GM12892 (cell line): Measurements from ENCODE around the gene JPH4.
A peak's percentile ranks its signal among the peaks of the same experiment; 100 is the strongest.

Experiments
- DNase-seq: peaks from one replicate; pipeline ENCODE4 v3.0.0; 2011; ENCODE audit not compliant: insufficient read length
- FAIRE-seq: peaks from 2 replicates; lab custom pipeline; 2011; peaks lifted over from hg19 to GRCh38; lab: Jason Lieb, UNC
- POLR2A ChIP-seq: IDR thresholded peaks from 2 replicates; pipeline ENCODE4 v1.6.1; 2011; ENCODE audit warnings: low read depth, low read length, control low read depth
- POLR2AphosphoS5 ChIP-seq: IDR thresholded peaks from 2 replicates; pipeline ENCODE4 v1.6.1; 2011; ENCODE audit warnings: low read depth, low read length, control low read depth
- TAF1 ChIP-seq: IDR thresholded peaks from 2 replicates; pipeline ENCODE4 v1.6.1; 2011; ENCODE audit warnings: low read depth, mild to moderate bottlenecking, control low read depth, low read length, borderline replicate concordance

The JPH4 gene

GRCh38 chr14:23563473-23564180 lies 15.0 kb downstream of the JPH4 start:
- FAIRE-seq (no peak), DNase-seq (no peak)
- no peak for TF ChIP-seq POLR2A
- peak; percentile 6; the same call in 1 of the 2 replicates for TF ChIP-seq POLR2AphosphoS5

GRCh38 chr14:23562822-23563472 lies 15.6 kb downstream of the JPH4 start:
- peak; percentile 48 for FAIRE-seq
- DNase-seq: no peak
- no peak for TF ChIP-seq TAF1
- TF ChIP-seq POLR2A: no peak; the same call in 1 of the 2 replicates
- TF ChIP-seq POLR2AphosphoS5: no peak

GRCh38 chr14:23561873-23562821 lies 16.4 kb downstream of the JPH4 start:
- DNase-seq: no peak

GRCh38 chr14:23561259-23561658 lies 17.3 kb downstream of the JPH4 start:
- DNase-seq (no peak), FAIRE-seq (no peak)
- TF ChIP-seq TAF1: no peak
- no peak for TF ChIP-seq POLR2A
- TF ChIP-seq POLR2AphosphoS5: no peak

More at GRCh38 chr14:23561873-23562821, 16.4 kb downstream of the JPH4 start:
- no peak for FAIRE-seq
- TF ChIP-seq POLR2A: no peak
- no peak for TF ChIP-seq TAF1
- TF ChIP-seq POLR2AphosphoS5: no peak

- TF ChIP-seq POLR2A (peak; percentile 6; the same call in 1 of the 2 replicates), POLR2AphosphoS5 (no peak)
- FAIRE-seq (no peak), DNase-seq (no peak)
These were observed 18.6 kb downstream of the JPH4 start for GRCh38 chr14:23559926-23560520.

GRCh38 chr14:23559010-23559925 lies 19.3 kb downstream of the JPH4 start:
- FAIRE-seq: no peak
- 0 out of 2 replicates have a peak, but pooled peaks have one; percentile 16 for TF ChIP-seq POLR2AphosphoS5
- no peak for TF ChIP-seq TAF1
- TF ChIP-seq POLR2A: no peak; the same call in 1 of the 2 replicates
- no peak for DNase-seq

- no peak for FAIRE-seq
- no peak for DNase-seq
- no peak for TF ChIP-seq TAF1
- no peak for TF ChIP-seq POLR2AphosphoS5
- no peak for TF ChIP-seq POLR2A
These were observed 20.1 kb downstream of the JPH4 start for GRCh38 chr14:23558346-23559009.

- TF ChIP-seq POLR2AphosphoS5: no peak
- no peak for TF ChIP-seq POLR2A
- TF ChIP-seq TAF1: no peak
- DNase-seq (no peak), FAIRE-seq (no peak)
These were observed 20.6 kb downstream of the JPH4 start for GRCh38 chr14:23557946-23558345.

- FAIRE-seq (no peak), DNase-seq (no peak)
- TF ChIP-seq POLR2A (0 out of 2 replicates have a peak, but pooled peaks have one; percentile 1), POLR2AphosphoS5 (no peak), TAF1 (no peak)
These were observed 21.1 kb downstream of the JPH4 start for GRCh38 chr14:23557521-23557920.
